Colonic mucosa (tissue), 4 donors: Measurements from ENCODE around the gene DACT2. TPM values are rescaled to one million over a fixed set of nuclear protein-coding genes. Genes with fewer than 3 reads are reported as not detected.

Source experiments
- DNase-seq: peaks from one replicate; pipeline ENCODE4 v3.0.0-alpha.2; 2020
- H3K27ac ChIP-seq: fragments of 200-600 bp; one replicate; pipeline ENCODE4 v1.8.0; 2021
- H3K27me3 ChIP-seq: fragments of 200-600 bp; one replicate; pipeline ENCODE4 v1.8.0; 2021
- H3K36me3 ChIP-seq: fragments of 200-600 bp; one replicate; pipeline ENCODE4 v1.8.0; 2021
- H3K4me1 ChIP-seq: fragments of 200-600 bp; one replicate; pipeline ENCODE4 v1.8.0; 2021; ENCODE audit warnings: mild to moderate bottlenecking
- H3K4me3 ChIP-seq: fragments of 200-600 bp; one replicate; pipeline ENCODE4 v1.8.0; 2021
- H3K9ac ChIP-seq, 2 donors: one replicate each; pipeline ENCODE4 v1.7.0; 2013; ENCODE audit warnings: control low read depth in 2 of 2, low read depth in 2 of 2, low read length in 2 of 2
- H3K9me3 ChIP-seq: fragments of 200-600 bp; one replicate; pipeline ENCODE4 v1.8.0; 2021
- CTCF ChIP-seq: fragments of 200-600 bp; IDR thresholded peaks from one replicate; pipeline ENCODE4 v1.8.0; 2022; ENCODE audit warnings: antibody characterized with exemption, mild to moderate bottlenecking
- intact Hi-C: fragments of 100-400 bp; cut with DNase I; formaldehyde crosslinking; loops from one replicate; pipeline ENCODE4 v1.14.1; 2022
- total RNA-seq, 2 donors: library from RNA; stranded (reverse); fragmentation: NEBNext Ultra II Directional in 1 of 2; extraction: Animal tissue kit (Norgen Biotek cat#: 25700) in 1 of 2; gene quantifications; one replicate each; pipeline ENCODE4 v1.2.1, GENCODE V29; 2021
- donor health status: healthy.
- donor health status: DM: no; HTN: no; CAD: no.
- donor health status: DM: no; HTN: no; CAD: no.

DACT2 gene
- total RNA-seq: 1 to 10 TPM; 2.0 TPM

- intact Hi-C loops: no loop called here
- TF ChIP-seq CTCF: no peak
- H3K27ac ChIP-seq: no peak within 1 kb of the TSS
- H3K4me1 ChIP-seq: no peaks in the 10 kb centered on the region
- DNase-seq: no peak
- peak within 1 kb of the TSS; percentile 52 for H3K4me3 ChIP-seq
- H3K9ac ChIP-seq: peak within 1 kb of the TSS; percentile 30 to 74
- no peaks in the 10 kb centered on the region for H3K36me3 ChIP-seq
- peaks cover 5% of the 10 kb centered on the region for H3K27me3 ChIP-seq
- no peaks in the 10 kb centered on the region for H3K9me3 ChIP-seq
Measured at GRCh38 chr6:168319279-168320111, at the start of gene DACT2. Gene DACT2 (minus strand): TSS chr6:168319777. CDS start chr6:168319633, 144 bp downstream.

GRCh38 chr6:168368936-168369335 is 49.4 kb upstream of the DACT2 start:
- intact Hi-C loops: no loop called here

GRCh38 chr6:168368066-168368820 is 48.7 kb upstream of the DACT2 start:
- no peak for TF ChIP-seq CTCF
- H3K27me3 ChIP-seq: no peaks in the 10 kb centered on the region
- no peaks in the 10 kb centered on the region for H3K9me3 ChIP-seq
- H3K4me3 ChIP-seq: no peak overlapping the region
- H3K4me1 ChIP-seq: no peaks in the 10 kb centered on the region
- no peak for DNase-seq
- intact Hi-C loops: no loop called here
- H3K27ac ChIP-seq: no peak overlapping the region
- no peaks in the 10 kb centered on the region for H3K36me3 ChIP-seq
- H3K9ac ChIP-seq: no peak overlapping the region

More at GRCh38 chr6:168368936-168369335, 49.4 kb upstream of the DACT2 start:
- Histone ChIP-seq H3K4me1 (no peaks in the 10 kb centered on the region), H3K27ac (no peak overlapping the region), H3K9ac (no peak overlapping the region), H3K9me3 (no peaks in the 10 kb centered on the region), H3K27me3 (no peaks in the 10 kb centered on the region), H3K36me3 (no peaks in the 10 kb centered on the region), H3K4me3 (no peak overlapping the region)
- DNase-seq: no peak
- TF ChIP-seq CTCF: no peak

- TF ChIP-seq CTCF: no peak
- DNase-seq: no peak
- Histone ChIP-seq H3K27me3 (no peaks in the 10 kb centered on the region), H3K27ac (no peak overlapping the region), H3K36me3 (no peaks in the 10 kb centered on the region), H3K4me3 (no peak overlapping the region), H3K9ac (no peak overlapping the region), H3K4me1 (no peaks in the 10 kb centered on the region), H3K9me3 (no peaks in the 10 kb centered on the region)
- intact Hi-C loops: no loop called here
Measured at GRCh38 chr6:168367285-168367751, 47.7 kb upstream of the DACT2 start.

GRCh38 chr6:168366473-168366872 is 46.9 kb upstream of the DACT2 start:
- no peak for TF ChIP-seq CTCF
- no peak for DNase-seq
- Histone ChIP-seq H3K27me3 (no peaks in the 10 kb centered on the region), H3K9ac (no peak overlapping the region), H3K9me3 (no peaks in the 10 kb centered on the region), H3K36me3 (no peaks in the 10 kb centered on the region), H3K27ac (no peak overlapping the region), H3K4me3 (no peak overlapping the region), H3K4me1 (no peaks in the 10 kb centered on the region)
- intact Hi-C loops: no loop called here
